Measurements from ENCODE around the gene C11orf87. TPM values are rescaled to one million over a fixed set of nuclear protein-coding genes. Genes with fewer than 3 reads are reported as not detected.

The C11orf87 gene
- not detected for total RNA-seq
- polyA plus RNA-seq (2013, experiment 1 of 2), result not detected
- 0.01 TPM for polyA plus RNA-seq (2013, experiment 2 of 2)
- total RNA-seq, result 0 to 0.08 (median 0) reads per million in 172 experiments

- TF ChIP-seq CTCF (IDR thresholded peaks at IDR 0.05), result no peak
- intact Hi-C loops (cut with DNase I, micrococcal nuclease), result no loop called here
- no peak within 1 kb of the TSS for H3K4me3 ChIP-seq (ENCODE audit: low read length)
- no peaks in the 10 kb centered on the region for H3K36me3 ChIP-seq (ENCODE audit: insufficient read depth, low read length)
- no peaks in the 10 kb centered on the region for H3K36me3 Mint-ChIP-seq (ENCODE audit: low read depth)
- no peak within 1 kb of the TSS for H3K4me3 Mint-ChIP-seq
- H3K9me3 Mint-ChIP-seq, result peaks cover 7% of the 10 kb centered on the region
- no peak for DNase-seq
- H3K27me3 ChIP-seq (ENCODE audit: control insufficient read depth in 1 of 2, insufficient read depth in 2 of 2, low read length in 2 of 2), result peaks cover 24 to 40% of the 10 kb centered on the region in 2 experiments
- CTCF ChIA-PET, result no interaction called here
- no peak within 1 kb of the TSS for H3K27ac ChIP-seq (ENCODE audit: low read depth in 1 of 2, low read length in 2 of 2)
- no peaks in the 10 kb centered on the region for H3K4me1 ChIP-seq (ENCODE audit: insufficient read depth, low read length)
- POLR2A ChIA-PET, result no interaction called here
- no peak for ATAC-seq (ENCODE audit: poor library complexity)
- H3K4me1 Mint-ChIP-seq (ENCODE audit: low read depth), result no peaks in the 10 kb centered on the region
- H3K9me3 ChIP-seq (ENCODE audit: control insufficient read depth in 1 of 2, insufficient read depth in 1 of 2, low read length in 2 of 2), result peaks cover 7 to 22% of the 10 kb centered on the region in 2 experiments
- peaks cover 49% of the 10 kb centered on the region for H3K27me3 Mint-ChIP-seq
- H3K27ac Mint-ChIP-seq, result no peak within 1 kb of the TSS
Measured at GRCh38 chr11:109421981-109422869, at the start of gene C11orf87. Gene C11orf87, plus strand, starts transcription at chr11:109422190. Its CDS starts 1,444 bp downstream, at chr11:109423634.

- no peak for TF ChIP-seq CTCF (IDR thresholded peaks at IDR 0.05)
- no peak overlapping the region for H3K4me3 Mint-ChIP-seq
- no peaks in the 10 kb centered on the region for H3K36me3 Mint-ChIP-seq (ENCODE audit: low read depth)
- no peaks in the 10 kb centered on the region for H3K27me3 Mint-ChIP-seq
- H3K4me1 Mint-ChIP-seq (ENCODE audit: low read depth), result no peaks in the 10 kb centered on the region
- Histone ChIP-seq H3K27ac (ENCODE audit: low read depth in 1 of 2, low read length in 2 of 2) (no peak overlapping the region), H3K36me3 (ENCODE audit: insufficient read depth, low read length) (no peaks in the 10 kb centered on the region), H3K27me3 (ENCODE audit: control insufficient read depth in 1 of 2, insufficient read depth in 2 of 2, low read length in 2 of 2) (no peaks in the 10 kb centered on the region), H3K4me3 (ENCODE audit: low read length) (no peak overlapping the region), H3K9me3 (ENCODE audit: control insufficient read depth in 1 of 2, insufficient read depth in 1 of 2, low read length in 2 of 2) (no peaks in the 10 kb centered on the region), H3K4me1 (ENCODE audit: insufficient read depth, low read length) (no peaks in the 10 kb centered on the region)
- POLR2A ChIA-PET, result no interaction called here
- no peak overlapping the region for H3K27ac Mint-ChIP-seq
- CTCF ChIA-PET, result no interaction called here
- no peaks in the 10 kb centered on the region for H3K9me3 Mint-ChIP-seq
- DNase-seq (no peak), ATAC-seq (ENCODE audit: poor library complexity) (no peak)
- intact Hi-C loops (cut with DNase I, micrococcal nuclease), result no loop called here
Measured at GRCh38 chr11:109374032-109374431, 48.0 kb upstream of the C11orf87 start.

- POLR2A ChIA-PET, result no interaction called here
- ATAC-seq (ENCODE audit: poor library complexity) (no peak), DNase-seq (no peak)
- no peaks in the 10 kb centered on the region for H3K27me3 Mint-ChIP-seq
- H3K9me3 Mint-ChIP-seq, result no peaks in the 10 kb centered on the region
- Histone ChIP-seq H3K27me3 (ENCODE audit: control insufficient read depth in 1 of 2, insufficient read depth in 2 of 2, low read length in 2 of 2) (no peaks in the 10 kb centered on the region), H3K4me3 (ENCODE audit: low read length) (no peak overlapping the region), H3K4me1 (ENCODE audit: insufficient read depth, low read length) (no peaks in the 10 kb centered on the region), H3K9me3 (ENCODE audit: control insufficient read depth in 1 of 2, insufficient read depth in 1 of 2, low read length in 2 of 2) (no peaks in the 10 kb centered on the region), H3K36me3 (ENCODE audit: insufficient read depth, low read length) (no peaks in the 10 kb centered on the region), H3K27ac (ENCODE audit: low read depth in 1 of 2, low read length in 2 of 2) (no peak overlapping the region)
- no peaks in the 10 kb centered on the region for H3K4me1 Mint-ChIP-seq (ENCODE audit: low read depth)
- no peaks in the 10 kb centered on the region for H3K36me3 Mint-ChIP-seq (ENCODE audit: low read depth)
- intact Hi-C loops (cut with DNase I, micrococcal nuclease), result no loop called here
- TF ChIP-seq CTCF (IDR thresholded peaks at IDR 0.05), result no peak
- CTCF ChIA-PET, result no interaction called here
- H3K27ac Mint-ChIP-seq, result no peak overlapping the region
- no peak overlapping the region for H3K4me3 Mint-ChIP-seq
Measured at GRCh38 chr11:109374441-109374840, 47.5 kb upstream of the C11orf87 start.
